HG02970 (cell line): Measurements from ENCODE around the gene LRP8.
"Not testable (repeated sequence)": the region's sequence is repeated elsewhere in the genome, so short reads cannot be mapped to it uniquely, and the experiment has no call there.

ENCODE experiments used
- ATAC-seq: cut with Tn5 transposase; IDR thresholded peaks from one replicate; pipeline ENCODE4 v1.9.1; 2021; ENCODE audit warnings: mild to moderate bottlenecking, moderate library complexity, moderate number of reproducible peaks; ENCODE audit not compliant: unreplicated experiment, low FRiP score

LRP8 gene

DNA sequence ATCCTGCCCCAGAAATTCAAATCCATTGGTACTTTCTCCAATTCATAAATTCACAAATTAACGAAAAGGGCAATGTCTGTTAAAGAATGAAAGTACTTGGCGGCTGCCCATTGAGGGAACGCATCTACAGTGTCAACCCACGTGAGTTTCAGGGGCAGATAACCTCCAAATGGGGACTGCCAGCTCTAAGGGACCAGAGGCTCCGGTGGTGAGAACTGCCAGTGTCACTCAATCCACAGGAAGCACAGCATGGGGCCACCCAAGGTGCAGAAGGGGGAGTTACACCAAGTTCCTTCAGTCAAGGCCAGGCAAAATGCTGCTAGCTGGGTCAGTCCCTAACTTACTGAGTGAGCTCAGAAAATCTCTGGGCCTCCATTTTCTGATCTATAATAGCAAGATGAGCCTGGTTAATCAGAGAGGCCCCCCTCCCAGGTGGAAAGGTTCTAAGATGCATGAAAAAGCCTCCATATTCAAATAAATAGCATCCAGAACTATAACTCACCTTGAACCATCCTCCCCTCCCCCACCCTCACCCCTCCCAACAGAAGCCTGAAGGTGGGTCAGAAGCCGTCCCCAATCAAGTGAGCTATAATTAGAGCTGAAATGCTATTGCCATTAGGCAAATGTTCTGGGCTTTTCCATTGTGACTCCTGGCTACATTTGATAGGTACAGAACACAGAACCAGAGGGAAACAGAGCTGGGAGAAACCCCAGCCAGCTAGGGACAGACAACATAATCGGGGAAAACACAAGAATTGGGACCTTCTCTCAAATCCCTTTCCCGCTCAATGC lies 41.7 kb downstream of the LRP8 start:
- no peak for ATAC-seq

DNA sequence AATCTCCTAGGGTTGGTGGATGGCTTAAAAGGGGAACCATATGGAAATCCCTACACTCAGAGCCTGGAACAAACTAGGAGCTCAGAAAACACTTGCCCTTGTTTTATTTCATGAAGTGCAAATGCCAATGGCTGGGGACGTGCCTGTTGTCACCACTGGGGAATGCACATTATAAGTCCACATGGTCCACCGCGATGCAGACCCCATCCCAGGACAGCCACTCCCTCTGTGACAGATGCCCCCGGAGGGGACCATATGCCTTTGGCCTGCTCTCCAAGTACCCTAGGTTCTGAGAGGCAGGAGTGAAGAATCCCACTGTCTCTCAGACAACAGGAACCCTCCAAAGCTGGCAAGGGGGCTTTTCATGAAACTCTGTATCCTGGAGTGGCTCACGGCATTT lies 42.3 kb downstream of the LRP8 start:
- ATAC-seq = no peak

DNA sequence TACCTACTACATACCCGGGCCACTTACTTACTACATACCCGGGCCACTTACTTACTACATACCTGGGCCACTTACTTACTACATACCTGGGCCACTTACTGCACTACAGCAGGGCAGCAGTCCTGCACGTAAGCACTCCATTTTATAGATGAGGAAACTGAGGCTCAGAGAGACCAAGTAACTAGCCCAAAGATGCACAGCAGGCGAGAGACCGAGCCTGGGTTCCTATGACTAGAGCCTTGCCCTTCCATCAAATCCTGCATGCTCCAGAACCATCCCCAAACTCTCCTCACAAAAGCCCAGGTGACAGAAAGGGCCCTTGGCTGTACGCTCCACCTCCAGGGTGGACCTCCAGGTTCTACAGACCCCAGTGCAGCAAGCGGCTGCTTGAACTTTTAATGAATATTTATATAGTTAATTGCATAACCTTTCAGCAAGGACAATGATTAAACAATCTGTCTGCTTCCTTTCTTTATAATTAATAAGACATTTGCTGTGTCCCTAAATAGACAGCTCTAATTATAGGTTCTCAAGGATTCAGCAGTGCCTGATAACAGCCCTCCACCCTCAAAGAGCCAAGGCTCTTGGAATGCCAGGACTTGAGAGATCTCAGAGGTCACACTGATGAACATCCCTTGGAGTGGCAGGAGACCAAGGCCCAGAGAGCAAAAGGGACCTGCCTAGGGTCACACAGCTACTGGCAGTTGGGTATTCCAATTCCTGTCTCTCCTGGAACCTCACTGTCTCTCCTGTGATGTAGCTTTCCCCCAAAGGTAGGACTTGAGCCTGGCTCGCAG lies 43.4 kb downstream of the LRP8 start:
- no peak for ATAC-seq

DNA sequence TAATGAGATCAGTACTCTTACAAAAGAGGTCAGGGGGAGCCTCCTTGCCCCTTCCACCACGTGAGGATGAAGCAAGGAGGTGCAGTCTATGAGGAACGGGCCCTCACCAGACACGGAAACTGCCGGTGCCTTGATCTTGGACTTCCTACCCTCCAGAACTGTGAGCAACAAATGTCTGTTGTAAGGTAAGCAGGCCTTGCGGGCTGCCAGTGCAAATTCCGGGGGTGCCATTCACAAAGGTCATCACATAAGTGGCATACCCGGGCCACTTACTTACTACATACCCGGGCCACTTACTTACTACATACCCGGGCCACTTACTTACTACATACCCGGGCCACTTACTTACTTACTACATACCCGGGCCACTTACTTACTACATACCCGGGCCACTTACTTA lies 44.7 kb downstream of the LRP8 start:
- ATAC-seq = not testable (repeated sequence)

DNA sequence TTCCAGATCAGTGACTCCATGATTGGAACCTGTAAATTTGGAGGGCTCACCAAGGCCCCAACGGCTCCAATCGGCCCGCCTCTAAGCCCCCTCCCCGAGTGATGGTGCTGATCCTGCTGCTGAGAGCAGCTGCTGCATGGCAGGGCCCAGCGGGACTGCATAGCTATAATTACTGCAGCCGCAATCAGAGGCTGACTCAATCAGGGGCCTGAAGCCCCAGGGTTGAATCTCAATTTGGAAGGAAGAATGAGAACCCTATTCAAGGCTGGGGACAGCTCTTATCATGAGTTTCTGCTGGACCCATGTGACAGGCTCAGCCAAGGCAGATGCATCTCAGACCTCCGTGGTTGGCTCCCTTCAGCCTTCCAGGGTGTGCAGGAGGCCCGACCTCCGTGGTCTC lies 46.7 kb downstream of the LRP8 start:
- no peak for ATAC-seq

DNA sequence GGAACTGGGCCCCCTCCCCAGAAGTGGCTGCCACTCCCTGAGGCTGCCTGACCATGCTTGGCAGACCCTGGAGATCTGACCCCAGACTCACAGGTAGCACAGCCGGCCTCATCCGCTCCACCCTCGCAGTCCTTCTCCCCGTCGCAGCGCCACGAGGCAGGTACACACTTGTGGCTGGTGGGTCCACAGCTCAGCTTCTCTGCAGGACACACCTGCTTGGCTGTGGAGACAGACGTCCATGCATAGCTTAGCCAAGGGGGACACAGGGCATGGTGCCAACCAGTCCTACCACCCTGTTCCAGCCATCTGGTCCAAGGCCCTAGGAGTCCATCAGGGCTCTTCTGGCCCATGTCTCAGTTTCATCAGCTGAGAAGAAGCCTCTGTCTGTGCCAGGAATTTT lies 47.4 kb downstream of the LRP8 start:
- no peak for ATAC-seq

DNA sequence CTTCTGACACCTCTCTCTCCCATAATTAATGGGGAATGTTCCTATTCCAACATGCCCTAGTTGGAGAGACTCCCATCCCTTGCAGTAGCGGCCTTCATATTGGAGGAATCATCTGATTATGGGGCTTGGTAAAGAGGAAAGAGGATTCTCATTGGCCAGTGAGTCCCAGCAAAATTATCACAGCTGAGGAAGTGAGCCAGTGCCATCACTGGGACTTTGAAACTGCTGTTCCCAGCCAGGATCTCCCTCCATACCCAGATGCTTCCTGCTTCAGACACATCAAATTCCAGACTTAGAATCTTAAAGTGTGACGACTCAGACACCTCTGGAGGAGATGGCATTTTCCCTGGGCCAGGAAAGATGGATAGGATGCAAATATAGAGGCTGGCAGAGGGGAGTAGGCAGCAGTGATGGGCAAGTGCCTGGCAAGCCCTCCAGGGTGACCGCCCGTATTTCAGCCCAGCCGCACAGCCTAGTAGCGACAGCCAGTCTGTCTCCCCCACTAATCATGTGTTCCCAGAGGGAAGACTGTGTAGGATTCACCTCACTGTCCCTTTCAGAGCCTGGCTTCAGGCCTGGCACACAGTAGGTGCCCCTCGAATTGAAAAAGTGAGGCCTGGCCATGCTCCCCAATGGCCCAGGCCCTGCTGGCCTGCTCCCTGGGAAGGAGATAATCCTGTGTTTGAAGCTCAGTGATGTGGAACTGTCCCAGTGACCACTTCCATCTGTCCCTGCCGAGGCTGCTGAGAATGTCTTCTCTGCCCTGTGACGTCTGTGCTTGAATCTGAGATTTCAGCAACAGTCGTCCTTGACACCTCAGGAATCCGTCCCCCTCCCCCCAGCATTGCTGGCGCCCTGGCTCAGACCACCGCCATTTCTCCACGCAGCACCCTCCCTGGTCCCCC lies 48.3 kb downstream of the LRP8 start:
- no peak for ATAC-seq

DNA sequence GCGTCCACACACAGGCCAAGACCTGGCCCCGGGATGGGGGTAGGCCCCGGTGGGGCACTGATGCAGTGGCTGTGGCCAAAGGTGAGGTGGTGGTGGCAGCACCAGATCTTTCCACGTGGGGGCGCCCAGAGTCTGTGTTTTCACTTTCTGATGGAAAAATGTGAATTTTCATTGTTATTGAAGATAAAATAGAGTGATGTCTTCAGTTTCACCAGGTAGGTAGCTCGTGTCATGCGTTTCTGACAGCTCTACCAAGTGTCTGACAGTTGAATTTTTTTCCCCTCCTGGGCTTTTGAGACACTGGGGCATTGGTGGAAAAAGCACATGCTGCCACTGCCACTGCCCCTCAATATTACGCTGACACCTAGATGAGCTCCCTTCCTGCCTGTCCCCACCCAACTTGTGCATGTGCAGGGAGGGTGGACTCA lies 49.6 kb downstream of the LRP8 start:
- ATAC-seq = no peak

DNA sequence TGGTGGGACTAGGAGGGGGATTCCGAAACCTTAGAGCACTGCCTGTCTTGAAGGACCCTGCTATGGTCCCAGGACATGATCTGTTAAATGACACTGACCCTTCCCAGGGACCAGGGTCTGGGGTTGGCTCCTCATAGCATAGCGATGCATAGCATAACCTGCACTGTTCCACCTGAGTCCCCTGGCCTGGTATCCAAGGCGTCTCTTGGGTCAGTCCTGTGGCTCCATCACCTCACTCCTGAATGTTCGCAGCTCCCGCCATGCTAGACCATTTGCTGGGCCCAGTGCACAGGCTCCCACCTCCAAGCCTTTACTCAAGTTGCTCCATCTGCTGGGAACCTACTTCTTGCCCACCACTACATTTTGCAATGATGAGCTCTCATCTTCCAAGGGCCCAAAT lies 50.5 kb downstream of the LRP8 start:
- no peak for ATAC-seq

DNA sequence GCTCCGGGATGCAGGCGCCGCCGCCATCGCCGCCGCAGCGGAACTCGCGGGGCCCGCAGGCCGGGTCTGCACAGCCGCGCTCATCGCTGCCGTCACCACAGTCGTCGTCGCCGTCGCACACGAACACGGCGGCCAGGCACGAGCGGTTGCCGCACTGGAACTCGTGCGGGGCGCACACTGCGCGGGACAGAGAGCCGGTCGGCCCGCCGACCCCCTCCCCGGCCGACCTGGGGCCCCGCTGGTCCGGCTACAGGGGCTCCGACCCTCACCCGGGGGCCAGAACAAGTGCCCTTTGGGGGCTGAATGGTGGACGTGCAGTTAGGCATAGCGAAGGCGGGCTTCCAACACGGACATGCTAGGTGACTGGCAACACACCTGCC lies 51.0 kb downstream of the LRP8 start:
- no peak for ATAC-seq

DNA sequence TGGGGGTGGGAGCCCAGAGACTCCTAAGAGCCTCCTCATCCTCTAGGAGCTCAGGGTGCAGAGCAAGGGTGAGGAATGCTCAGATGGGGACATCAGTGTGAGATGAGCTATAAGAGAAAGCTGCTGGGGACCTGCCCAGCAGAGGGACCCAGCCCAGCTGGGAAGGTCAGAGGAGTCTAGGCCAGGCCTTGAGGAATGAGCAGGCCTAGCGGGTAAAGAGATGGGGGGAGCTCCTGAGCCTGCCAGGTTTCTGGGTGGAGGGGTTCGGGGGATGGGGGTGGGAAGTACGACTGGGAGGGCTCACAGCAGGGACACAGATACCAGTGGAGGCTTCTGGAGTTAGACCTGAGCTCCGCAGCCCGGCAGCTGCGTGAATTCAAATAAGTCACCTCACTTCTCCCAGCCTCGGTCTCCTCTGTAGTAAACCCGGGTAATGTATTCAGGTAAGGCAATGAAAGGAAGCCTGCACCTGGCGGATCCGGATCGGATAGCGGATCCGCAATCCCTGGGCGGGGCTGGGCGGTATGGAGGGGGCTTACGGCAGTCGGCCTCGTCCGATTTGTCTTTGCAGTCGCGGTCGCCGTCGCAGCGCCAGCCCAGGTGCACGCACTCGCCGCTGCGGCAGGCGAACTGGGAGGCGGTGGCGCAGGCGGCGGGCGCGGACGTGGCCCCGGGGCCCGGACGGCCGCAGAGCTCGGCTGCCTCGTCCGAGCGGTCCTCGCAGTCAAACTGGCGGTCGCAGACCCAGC lies 51.5 kb downstream of the LRP8 start:
- no peak for ATAC-seq

DNA sequence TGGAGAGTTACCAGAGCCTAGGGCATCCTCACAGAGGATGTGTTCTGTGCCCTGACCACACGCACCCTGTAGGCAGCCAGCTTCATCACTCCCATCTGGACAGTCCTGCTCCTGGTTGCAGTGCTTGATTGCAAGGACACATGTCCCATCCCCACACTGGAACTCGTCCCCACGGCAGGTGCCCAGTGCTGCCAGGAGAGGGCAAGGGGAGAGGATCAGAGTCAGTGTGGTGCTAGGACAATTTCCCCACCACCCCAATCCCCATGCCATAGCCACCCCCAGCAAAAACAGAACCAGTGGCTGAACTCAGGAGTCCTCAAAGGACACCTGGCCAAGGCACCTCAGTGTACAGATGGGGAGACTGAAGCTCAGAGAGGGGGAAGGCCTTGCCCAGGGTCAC lies 52.3 kb downstream of the LRP8 start:
- no peak for ATAC-seq

DNA sequence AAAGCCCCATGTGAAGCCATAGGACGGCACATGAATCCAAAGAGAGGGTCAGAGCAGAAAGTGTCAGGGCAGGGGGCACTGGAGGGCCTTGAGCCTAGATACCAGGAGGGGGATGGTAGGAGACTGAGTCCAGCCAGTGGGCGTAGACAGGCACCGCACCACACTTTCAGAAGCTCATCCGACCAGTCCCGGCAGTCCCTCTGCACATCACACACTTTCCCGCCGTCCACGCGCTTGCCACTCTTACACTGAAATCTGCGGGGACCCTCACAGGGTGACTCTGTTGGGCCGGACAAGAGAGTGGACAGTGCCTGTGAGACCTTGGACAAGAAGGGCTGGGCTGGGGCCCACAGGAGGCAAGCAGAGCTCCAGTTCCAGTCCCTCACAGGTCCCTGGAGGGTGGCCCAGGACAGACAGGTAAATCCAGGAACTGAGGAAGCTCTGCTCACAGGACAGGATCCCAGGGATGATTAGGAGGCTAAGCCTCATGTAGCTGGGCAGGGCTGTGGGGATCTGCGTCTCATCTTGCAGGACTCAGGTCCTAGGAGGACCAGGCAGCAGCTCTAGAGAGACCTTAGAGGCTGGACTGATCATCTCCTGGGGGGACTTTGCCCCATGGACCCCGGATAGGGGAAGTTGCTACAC lies 53.2 kb downstream of the LRP8 start:
- ATAC-seq = no peak

DNA sequence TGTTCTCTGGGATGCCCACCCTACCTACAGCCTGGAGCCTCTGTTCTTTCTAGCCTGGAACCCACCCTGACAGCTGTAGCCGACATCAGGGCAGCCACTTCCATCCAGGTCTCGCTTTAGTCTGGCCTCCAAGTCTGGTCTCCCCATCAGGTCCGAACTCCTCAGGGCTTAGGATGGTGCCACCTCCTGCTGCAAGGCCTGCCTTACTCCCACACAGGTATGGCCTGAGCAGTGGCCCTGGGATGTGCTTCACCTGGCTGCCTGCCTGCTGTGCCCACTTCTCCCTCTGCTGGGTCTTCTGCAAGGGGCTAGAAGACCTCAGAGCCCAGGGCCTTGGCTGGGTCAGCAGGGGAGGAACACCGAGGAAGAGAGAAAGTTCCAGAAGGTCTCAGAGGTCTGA lies 53.8 kb downstream of the LRP8 start:
- ATAC-seq = no peak

DNA sequence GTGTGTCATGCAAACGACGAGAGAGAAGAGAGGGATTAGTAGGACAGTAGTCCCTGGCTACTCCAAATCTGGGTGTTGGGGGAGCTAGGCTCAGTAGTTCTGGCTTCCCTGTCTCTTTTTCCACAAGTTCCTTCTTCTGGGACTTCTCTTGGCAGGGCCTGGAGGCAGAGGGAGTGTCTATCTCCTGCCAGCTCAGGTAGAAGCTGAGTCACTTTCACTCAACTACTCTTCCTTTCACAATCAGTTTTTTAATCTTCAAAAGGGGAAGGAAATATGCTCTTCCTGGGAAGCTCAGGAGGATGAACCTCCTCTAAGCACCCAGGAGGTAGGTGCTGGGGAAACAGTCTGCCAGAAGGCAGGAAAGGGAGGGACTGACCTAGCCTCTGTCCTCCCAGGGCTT lies 54.3 kb downstream of the LRP8 start:
- ATAC-seq = no peak

DNA sequence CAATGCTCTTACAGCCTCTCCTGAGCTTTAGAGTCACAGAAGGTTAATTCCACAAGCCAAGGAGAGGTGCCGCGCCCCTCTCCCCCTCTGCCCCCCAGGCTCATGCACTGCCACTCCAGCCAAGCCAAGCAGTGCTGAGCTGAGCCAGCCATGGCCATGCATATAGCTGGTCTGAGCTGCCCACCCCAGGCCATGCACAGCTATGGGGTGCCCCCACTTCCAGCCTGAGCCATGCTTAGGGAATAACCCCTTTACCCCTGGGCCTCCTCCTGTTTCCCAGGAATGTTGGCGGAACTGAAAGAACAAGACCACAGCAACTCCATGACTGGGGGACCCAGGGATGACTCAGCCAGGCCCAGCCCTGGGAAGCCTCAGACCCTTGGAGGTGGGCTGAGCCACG lies 55.5 kb downstream of the LRP8 start:
- ATAC-seq = no peak

DNA sequence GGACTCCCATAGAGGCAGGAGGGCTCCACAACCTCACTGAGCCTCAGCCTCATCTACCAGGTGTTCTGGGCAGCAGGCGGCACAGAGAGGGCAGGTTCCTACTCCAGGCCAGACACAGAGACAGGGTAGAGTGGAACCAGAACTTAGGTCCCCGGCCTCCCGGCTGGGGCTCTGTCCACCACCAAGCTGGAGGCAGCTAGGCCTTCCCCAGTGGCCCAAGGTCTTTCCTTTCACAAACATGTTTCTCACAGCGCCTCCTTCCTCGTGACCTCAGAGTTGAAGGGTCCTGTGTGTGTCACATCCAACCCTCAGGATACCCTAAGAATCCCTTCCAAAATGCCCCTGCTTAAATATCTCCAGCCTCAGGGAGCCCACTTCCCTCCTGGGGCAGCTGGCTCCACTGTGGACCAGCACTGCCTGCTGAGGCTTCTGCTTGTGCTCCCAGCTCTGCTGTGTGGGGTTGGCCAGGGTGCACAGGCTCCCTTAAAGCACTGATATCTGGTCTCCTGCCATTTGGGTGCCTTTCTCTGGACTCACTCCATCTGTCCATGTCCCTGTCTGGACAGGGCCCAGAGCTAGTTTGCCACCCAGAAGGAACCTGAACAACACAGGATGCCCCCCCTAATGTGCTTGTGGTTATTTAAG lies 56.3 kb downstream of the LRP8 start:
- ATAC-seq = no peak

DNA sequence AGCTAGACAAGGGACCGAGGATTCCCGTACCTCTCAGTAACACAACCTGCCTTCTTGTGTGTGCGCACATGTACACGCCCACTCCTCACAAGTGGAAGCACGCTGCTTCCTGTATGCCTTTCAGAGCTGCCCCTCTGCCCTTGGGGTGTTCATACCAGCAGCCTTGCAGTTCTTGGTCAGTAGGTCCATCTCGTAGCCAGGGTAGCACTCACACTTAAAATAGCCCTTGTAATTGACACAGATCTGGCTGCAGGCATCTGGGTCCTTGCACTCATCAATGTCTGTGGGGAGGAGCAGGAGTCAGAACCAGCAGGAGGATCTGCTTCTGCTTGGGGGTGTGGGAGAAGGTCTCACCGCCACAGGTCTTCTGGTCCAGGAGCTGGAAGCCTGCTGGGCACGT lies 57.0 kb downstream of the LRP8 start:
- no peak for ATAC-seq

DNA sequence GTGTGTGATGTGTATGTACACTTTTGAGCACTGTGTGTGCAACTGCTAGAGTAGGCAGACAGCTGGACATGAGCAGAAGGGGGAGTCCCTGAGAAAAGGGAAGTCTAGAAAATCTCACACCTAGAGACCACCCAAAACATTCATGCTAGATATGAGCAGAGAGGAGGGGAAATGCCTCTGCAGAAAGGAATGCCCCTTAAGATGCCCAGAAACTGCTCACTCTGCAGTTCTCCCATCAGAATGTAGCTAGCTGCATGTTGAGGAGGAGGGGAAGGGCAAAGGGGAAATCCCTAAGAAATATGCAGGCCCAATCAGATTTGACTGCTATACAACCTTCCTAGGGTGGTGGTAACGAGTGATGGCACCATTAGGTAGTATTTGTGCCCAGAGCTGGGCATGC lies 57.8 kb downstream of the LRP8 start:
- no peak for ATAC-seq
